Sigmoid colon (tissue), 4 donors: ENCODE results near the gene ACOX3.

ENCODE experiments used
- EP300 ChIP-seq, 4 donors: sonication (generic); formaldehyde crosslinking; IDR thresholded peaks; one replicate each; pipeline ENCODE4 v1.6.1; 2017; ENCODE audit warnings: antibody characterized with exemption in 4 of 4
- POLR2A ChIP-seq, 2 donors: fragments of 450-650 bp; IDR thresholded peaks; one replicate each; pipeline ENCODE4 v1.6.1; 2016; ENCODE audit warnings: antibody characterized with exemption in 2 of 2, mild to moderate bottlenecking in 2 of 2, moderate library complexity in 2 of 2
- POLR2AphosphoS5 ChIP-seq, 4 donors: sonication (generic); formaldehyde crosslinking; IDR thresholded peaks; one replicate each; pipeline ENCODE4 v1.6.1; 2017; ENCODE audit warnings: antibody characterized with exemption in 4 of 4
- TF ChIP-seq, protein P1 (sequence below), 4 experiments: fragments of 450-650 bp in 3 of 4; fragments of 200-600 bp in 1 of 4; IDR thresholded peaks; one replicate each; pipeline ENCODE4 v1.5.1; 2016 to 2019; ENCODE audit warnings: antibody characterized with exemption in 4 of 4, mild to moderate bottlenecking in 3 of 4, moderate library complexity in 2 of 4

DNA sequence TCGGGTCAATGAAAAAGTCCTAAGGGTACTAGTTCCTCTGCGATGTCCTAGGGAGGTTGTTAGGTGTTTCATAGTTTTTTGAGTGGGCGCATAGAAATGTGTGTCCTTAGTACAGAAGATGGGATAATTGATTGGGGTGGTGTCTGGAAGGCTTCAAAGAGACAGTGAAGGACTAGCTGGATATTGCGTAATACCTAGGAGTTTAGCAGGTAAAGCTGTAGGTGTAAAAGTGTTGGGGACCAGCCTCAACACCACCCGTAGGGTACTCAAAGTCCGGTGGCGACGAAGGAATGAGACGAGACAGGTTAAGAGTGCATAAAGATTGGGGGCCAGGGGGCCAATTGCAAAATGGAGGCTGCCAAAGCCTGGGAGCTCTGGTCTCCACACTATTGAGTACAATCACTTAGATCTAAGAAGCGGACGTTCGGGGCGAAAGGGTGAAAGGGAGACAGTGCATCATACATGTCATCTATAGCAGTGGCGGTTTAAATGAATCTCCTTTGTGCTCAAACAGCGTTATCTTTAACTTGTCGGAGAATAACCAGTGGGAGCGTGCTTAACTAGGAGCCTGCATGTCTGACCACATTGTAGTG lies 1.1 kb upstream of the ACOX3 start:
- TF ChIP-seq, protein P1, sequence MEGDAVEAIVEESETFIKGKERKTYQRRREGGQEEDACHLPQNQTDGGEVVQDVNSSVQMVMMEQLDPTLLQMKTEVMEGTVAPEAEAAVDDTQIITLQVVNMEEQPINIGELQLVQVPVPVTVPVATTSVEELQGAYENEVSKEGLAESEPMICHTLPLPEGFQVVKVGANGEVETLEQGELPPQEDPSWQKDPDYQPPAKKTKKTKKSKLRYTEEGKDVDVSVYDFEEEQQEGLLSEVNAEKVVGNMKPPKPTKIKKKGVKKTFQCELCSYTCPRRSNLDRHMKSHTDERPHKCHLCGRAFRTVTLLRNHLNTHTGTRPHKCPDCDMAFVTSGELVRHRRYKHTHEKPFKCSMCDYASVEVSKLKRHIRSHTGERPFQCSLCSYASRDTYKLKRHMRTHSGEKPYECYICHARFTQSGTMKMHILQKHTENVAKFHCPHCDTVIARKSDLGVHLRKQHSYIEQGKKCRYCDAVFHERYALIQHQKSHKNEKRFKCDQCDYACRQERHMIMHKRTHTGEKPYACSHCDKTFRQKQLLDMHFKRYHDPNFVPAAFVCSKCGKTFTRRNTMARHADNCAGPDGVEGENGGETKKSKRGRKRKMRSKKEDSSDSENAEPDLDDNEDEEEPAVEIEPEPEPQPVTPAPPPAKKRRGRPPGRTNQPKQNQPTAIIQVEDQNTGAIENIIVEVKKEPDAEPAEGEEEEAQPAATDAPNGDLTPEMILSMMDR (IDR thresholded peaks at IDR 0.05), result no peak
- TF ChIP-seq EP300 (IDR thresholded peaks at IDR 0.05), result no peak
- TF ChIP-seq POLR2AphosphoS5 (IDR thresholded peaks at IDR 0.05), result no peak
- TF ChIP-seq POLR2A (IDR thresholded peaks at IDR 0.05), result no peak
